GM19043 (cell line): Measurements from ENCODE around the gene USP22.

ENCODE experiments used
- ATAC-seq: cut with Tn5 transposase; IDR thresholded peaks from one replicate; pipeline ENCODE4 v1.9.1; 2021; ENCODE audit warnings: low read depth; ENCODE audit not compliant: unreplicated experiment

The USP22 gene

GRCh38 chr17:21003007-21003621 is 39.7 kb downstream of the USP22 start:
- ATAC-seq = no peak

GRCh38 chr17:21002309-21003006 is 40.4 kb downstream of the USP22 start:
- ATAC-seq = no peak

GRCh38 chr17:21001813-21002221 is 41.0 kb downstream of the USP22 start:
- no peak for ATAC-seq

GRCh38 chr17:21001111-21001812 is 41.5 kb downstream of the USP22 start:
- no peak for ATAC-seq

- ATAC-seq = no peak
Measured at GRCh38 chr17:20999841-21000532, 42.8 kb downstream of the USP22 start.

GRCh38 chr17:20999044-20999573 is 43.7 kb downstream of the USP22 start:
- no peak for ATAC-seq

- no peak for ATAC-seq
Measured at GRCh38 chr17:20998571-20999043, 44.2 kb downstream of the USP22 start.

- ATAC-seq = no peak
Measured at GRCh38 chr17:20997711-20998570, 44.9 kb downstream of the USP22 start.

- ATAC-seq = no peak
Measured at GRCh38 chr17:20996724-20997615, 45.8 kb downstream of the USP22 start.

GRCh38 chr17:20995873-20996723 is 46.7 kb downstream of the USP22 start:
- ATAC-seq = no peak

GRCh38 chr17:20995164-20995872 is 47.5 kb downstream of the USP22 start:
- no peak for ATAC-seq

- ATAC-seq = no peak
Measured at GRCh38 chr17:20994779-20995149, 48.0 kb downstream of the USP22 start.

- ATAC-seq = no peak
Measured at GRCh38 chr17:20993863-20994778, 48.7 kb downstream of the USP22 start.

GRCh38 chr17:20992987-20993862 is 49.6 kb downstream of the USP22 start:
- no peak for ATAC-seq

- no peak for ATAC-seq
Measured at GRCh38 chr17:20992416-20992815, 50.4 kb downstream of the USP22 start.
